Sigmoid colon (tissue), 7 donors: ENCODE data around the gene TEDDM1. TPM values are rescaled to one million over a fixed set of nuclear protein-coding genes. Genes with fewer than 3 reads are reported as not detected.

Experiments
- DNase-seq: peaks from one replicate; pipeline ENCODE4 v3.0.0-alpha.2; 2019
- H3K27ac ChIP-seq, 4 donors: fragments of 200-600 bp; sonication (generic); one replicate each; pipeline ENCODE4 v1.5.1; 2016 to 2019; ENCODE audit warnings: mild to moderate bottlenecking in 1 of 4
- H3K27me3 ChIP-seq, 3 donors: fragments of 200-600 bp; sonication (generic); one replicate each; pipeline ENCODE4 v1.5.1; 2019; ENCODE audit warnings: mild to moderate bottlenecking in 1 of 3
- H3K36me3 ChIP-seq, 4 donors: fragments of 200-600 bp; sonication (generic); one replicate each; pipeline ENCODE4 v1.5.1; 2016 to 2019
- H3K4me1 ChIP-seq, 4 donors: fragments of 200-600 bp; sonication (generic); one replicate each; pipeline ENCODE4 v1.5.1; 2017 to 2019
- H3K4me3 ChIP-seq, 4 donors: fragments of 200-600 bp; sonication (generic); one replicate each; pipeline ENCODE4 v1.5.1; 2017 to 2019; ENCODE audit warnings: mild to moderate bottlenecking in 2 of 4, moderate library complexity in 1 of 4
- H3K9me3 ChIP-seq, 4 donors: fragments of 200-600 bp in 3 of 4; sonication (generic) in 3 of 4; one replicate each; pipeline versions ENCODE4 v1.5.1 to v1.6.1; 2013 to 2019
- EP300 ChIP-seq, 4 donors: sonication (generic); formaldehyde crosslinking; IDR thresholded peaks; one replicate each; pipeline ENCODE4 v1.6.1; 2017; ENCODE audit warnings: antibody characterized with exemption in 4 of 4
- POLR2A ChIP-seq, 2 donors: fragments of 450-650 bp; IDR thresholded peaks; one replicate each; pipeline ENCODE4 v1.6.1; 2016; ENCODE audit warnings: antibody characterized with exemption in 2 of 2, mild to moderate bottlenecking in 2 of 2, moderate library complexity in 2 of 2
- POLR2AphosphoS5 ChIP-seq, 4 donors: sonication (generic); formaldehyde crosslinking; IDR thresholded peaks; one replicate each; pipeline ENCODE4 v1.6.1; 2017; ENCODE audit warnings: antibody characterized with exemption in 4 of 4
- WGBS, 2 donors: extraction: QIAGEN DNeasy Blood & Tissue Kit; methylation state at CpG; one replicate each; pipeline ENCODE4 v1.1.7; 2013; 5-methylcytosine and 5-hydroxymethylcytosine counted together
- intact Hi-C: fragments of 100-400 bp; cut with DNase I; formaldehyde crosslinking; loops from one replicate; pipeline ENCODE4 v1.15.1; 2023
- polyA plus RNA-seq, 3 donors: library from polyadenylated mRNA; stranded (reverse); fragments of 200-250 nt; gene quantifications; one replicate each; pipeline ENCODE4 v1.2.3, GENCODE V29; 2013
- total RNA-seq, 4 donors: library from RNA; depleted of rRNA; stranded (reverse); fragments of >200 nt; gene quantifications; one replicate each; pipeline ENCODE4 v1.1.0, GENCODE V29; 2016
- TF ChIP-seq, protein P1 (sequence below), 4 experiments: fragments of 450-650 bp in 3 of 4; fragments of 200-600 bp in 1 of 4; IDR thresholded peaks; one replicate each; pipeline ENCODE4 v1.5.1; 2016 to 2019; ENCODE audit warnings: antibody characterized with exemption in 4 of 4, mild to moderate bottlenecking in 3 of 4, moderate library complexity in 2 of 4
- donor health status: healthy with polysubstance abuse.
- donor health status: Bipolar disorder and iron deficiency.
- donor health status: healthy.

TEDDM1 gene
- total and polyA plus RNA-seq, 7 donors = not detected

DNA sequence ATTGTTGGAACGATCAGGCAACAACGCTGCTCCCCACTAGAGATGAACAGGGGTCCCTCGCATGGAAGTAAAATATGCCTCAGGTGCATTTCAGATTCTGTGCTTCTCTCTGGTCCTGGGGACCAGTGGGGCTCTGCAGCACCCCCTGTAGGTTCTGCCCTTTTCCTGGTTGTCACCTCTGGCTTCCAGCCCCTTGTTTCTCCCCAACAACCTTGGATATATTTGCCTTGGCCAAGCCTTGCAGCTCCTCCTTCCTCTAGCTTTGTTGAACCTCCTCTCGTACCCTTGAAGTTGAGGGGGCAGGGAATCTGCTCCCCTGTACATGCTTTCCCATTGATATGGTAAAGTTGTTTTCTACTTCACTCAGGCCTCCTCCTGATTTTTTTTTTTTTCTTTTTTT is 44.0 kb upstream of the TEDDM1 start:
- Histone ChIP-seq H3K36me3 (no peaks in the 10 kb centered on the region), H3K4me3 (no peak overlapping the region), H3K27ac (no peak overlapping the region), H3K9me3 (no peaks in the 10 kb centered on the region), H3K27me3 (no peaks in the 10 kb centered on the region), H3K4me1 (peaks cover 0 to 6% (median 0%) of the 10 kb centered on the region in 4 donors)
- no peak for DNase-seq
- WGBS, 2 donors = 80 to 81% methylated on average over 4 of the region's 4 CpGs
- no peak for TF ChIP-seq POLR2A (IDR thresholded peaks at IDR 0.05)
- TF ChIP-seq EP300 (IDR thresholded peaks at IDR 0.05) = no peak
- TF ChIP-seq POLR2AphosphoS5 (IDR thresholded peaks at IDR 0.05) = no peak
- TF ChIP-seq, protein P1, sequence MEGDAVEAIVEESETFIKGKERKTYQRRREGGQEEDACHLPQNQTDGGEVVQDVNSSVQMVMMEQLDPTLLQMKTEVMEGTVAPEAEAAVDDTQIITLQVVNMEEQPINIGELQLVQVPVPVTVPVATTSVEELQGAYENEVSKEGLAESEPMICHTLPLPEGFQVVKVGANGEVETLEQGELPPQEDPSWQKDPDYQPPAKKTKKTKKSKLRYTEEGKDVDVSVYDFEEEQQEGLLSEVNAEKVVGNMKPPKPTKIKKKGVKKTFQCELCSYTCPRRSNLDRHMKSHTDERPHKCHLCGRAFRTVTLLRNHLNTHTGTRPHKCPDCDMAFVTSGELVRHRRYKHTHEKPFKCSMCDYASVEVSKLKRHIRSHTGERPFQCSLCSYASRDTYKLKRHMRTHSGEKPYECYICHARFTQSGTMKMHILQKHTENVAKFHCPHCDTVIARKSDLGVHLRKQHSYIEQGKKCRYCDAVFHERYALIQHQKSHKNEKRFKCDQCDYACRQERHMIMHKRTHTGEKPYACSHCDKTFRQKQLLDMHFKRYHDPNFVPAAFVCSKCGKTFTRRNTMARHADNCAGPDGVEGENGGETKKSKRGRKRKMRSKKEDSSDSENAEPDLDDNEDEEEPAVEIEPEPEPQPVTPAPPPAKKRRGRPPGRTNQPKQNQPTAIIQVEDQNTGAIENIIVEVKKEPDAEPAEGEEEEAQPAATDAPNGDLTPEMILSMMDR (IDR thresholded peaks at IDR 0.05) = no peak
- intact Hi-C loops = loop anchor here (10.0 kb wide), 1 partner anchor 140 kb away; the partner anchor contains the start of gene RNASEL

DNA sequence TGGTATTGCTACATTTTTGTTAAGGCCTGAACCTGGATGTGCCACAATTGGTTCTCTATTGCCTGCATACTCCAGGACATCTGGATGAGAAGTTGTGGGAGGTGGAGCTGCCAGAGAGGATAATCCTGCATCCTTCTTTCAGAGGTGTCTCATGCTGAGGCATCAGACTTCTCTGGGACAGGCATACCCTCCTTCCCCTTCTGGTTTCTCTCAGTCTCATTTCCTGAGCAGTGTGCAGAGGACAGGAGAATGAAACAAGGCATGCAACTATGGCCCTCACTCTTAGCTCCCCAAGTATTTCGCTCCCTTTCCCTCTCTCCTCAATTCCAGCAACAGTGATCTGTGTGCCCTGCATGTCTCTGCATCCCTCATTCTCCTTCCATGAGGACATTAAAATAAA is 41.9 kb upstream of the TEDDM1 start:
- H3K27me3 ChIP-seq = no peaks in the 10 kb centered on the region
- H3K9me3 ChIP-seq = no peaks in the 10 kb centered on the region
- H3K4me1 ChIP-seq = peaks cover 0 to 6% (median 0%) of the 10 kb centered on the region in 4 donors
- TF ChIP-seq POLR2AphosphoS5 (IDR thresholded peaks at IDR 0.05) = no peak
- TF ChIP-seq EP300 (IDR thresholded peaks at IDR 0.05) = no peak
- TF ChIP-seq, protein P1 (IDR thresholded peaks at IDR 0.05) = no peak
- no peak for TF ChIP-seq POLR2A (IDR thresholded peaks at IDR 0.05)
- intact Hi-C loops = loop anchor here (10.0 kb wide), 1 partner anchor 142 kb away; the partner anchor contains the start of gene RNASEL
- no peak overlapping the region for H3K27ac ChIP-seq
- no peaks in the 10 kb centered on the region for H3K36me3 ChIP-seq
- WGBS, 2 donors = 93 to 98% methylated on average over 1 of the region's 1 CpG
- H3K4me3 ChIP-seq = no peak overlapping the region
- no peak for DNase-seq

DNA sequence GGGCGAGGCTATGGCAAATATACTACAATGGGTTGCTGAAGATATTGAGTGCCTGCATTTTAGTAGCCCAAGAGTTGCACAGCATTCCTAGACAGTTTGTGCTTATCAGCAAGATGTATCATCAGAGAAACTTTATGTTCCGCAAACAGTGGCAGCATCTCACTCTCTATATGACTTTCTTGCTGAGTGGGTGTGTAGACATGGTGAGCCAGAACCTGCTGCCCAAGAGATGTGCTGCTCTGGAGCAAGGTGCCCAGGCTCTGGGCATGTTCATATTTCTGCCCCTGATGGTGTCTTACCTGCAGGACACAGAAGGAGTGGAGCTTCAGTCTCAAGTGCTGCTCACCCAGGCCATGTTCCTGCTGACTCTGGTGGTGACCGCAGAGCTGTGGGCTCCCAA is 41.3 kb upstream of the TEDDM1 start:
- Histone ChIP-seq H3K4me1 (peaks cover 0 to 6% (median 0%) of the 10 kb centered on the region in 4 donors), H3K27ac (no peak overlapping the region), H3K9me3 (no peaks in the 10 kb centered on the region), H3K4me3 (no peak overlapping the region), H3K27me3 (no peaks in the 10 kb centered on the region), H3K36me3 (no peaks in the 10 kb centered on the region)
- no peak for DNase-seq
- intact Hi-C loops = loop anchor here (10.0 kb wide), 1 partner anchor 143 kb away; the partner anchor contains the start of gene RNASEL
- TF ChIP-seq EP300 (IDR thresholded peaks at IDR 0.05) (no peak), POLR2A (IDR thresholded peaks at IDR 0.05) (no peak), POLR2AphosphoS5 (IDR thresholded peaks at IDR 0.05) (no peak)
- TF ChIP-seq, protein P1 (IDR thresholded peaks at IDR 0.05) = no peak
- 95 to 97% methylated on average over 3 of the region's 3 CpGs for WGBS, 2 donors

DNA sequence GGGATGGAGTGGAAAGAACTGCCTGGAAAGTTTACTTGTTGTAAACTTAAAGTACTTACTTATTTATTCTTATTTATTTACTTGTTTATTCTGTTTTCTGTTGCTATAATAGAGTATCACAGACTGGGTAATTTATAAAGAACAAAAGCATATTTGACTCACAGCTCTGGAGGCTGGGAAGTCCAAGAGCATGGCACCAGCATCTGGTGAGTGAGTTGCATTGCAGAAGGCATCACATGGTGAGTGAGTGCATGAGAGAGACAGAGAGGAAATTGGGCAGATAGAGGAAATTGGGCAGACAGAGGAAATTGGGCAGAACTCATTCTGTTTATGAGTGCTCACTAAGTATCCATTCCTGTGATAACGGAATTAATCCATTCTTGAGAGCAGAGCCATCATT is 37.9 kb upstream of the TEDDM1 start:
- no peak for DNase-seq
- Histone ChIP-seq H3K9me3 (no peaks in the 10 kb centered on the region), H3K27me3 (no peaks in the 10 kb centered on the region), H3K4me1 (no peaks in the 10 kb centered on the region), H3K4me3 (no peak overlapping the region), H3K36me3 (no peaks in the 10 kb centered on the region), H3K27ac (no peak overlapping the region)
- no peak for TF ChIP-seq POLR2A (IDR thresholded peaks at IDR 0.05)
- TF ChIP-seq EP300 (IDR thresholded peaks at IDR 0.05) = no peak
- TF ChIP-seq, protein P1 (IDR thresholded peaks at IDR 0.05) = no peak
- TF ChIP-seq POLR2AphosphoS5 (IDR thresholded peaks at IDR 0.05) = no peak
- 92 to 98% methylated on average over 1 of the region's 1 CpG for WGBS, 2 donors
- intact Hi-C loops = no loop called here

DNA sequence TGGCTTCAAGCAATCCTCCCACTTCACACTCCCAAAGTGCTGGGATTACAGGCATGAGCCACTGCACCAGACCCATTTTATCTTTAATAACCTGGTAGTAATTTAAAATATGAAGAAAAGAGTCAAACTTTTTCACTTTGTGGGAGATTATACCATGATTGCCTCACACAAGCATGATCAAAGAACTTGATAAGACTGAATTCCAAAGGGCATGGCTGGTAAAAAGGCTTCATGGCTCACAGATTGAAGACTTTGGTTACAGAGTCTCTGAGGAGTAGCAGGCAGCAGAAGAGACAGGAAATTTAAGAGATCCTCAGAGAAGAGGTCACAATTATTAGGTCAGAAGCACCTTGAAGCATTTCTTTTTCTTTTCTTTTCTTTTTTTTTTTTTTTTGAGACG is 33.1 kb upstream of the TEDDM1 start:
- intact Hi-C loops = no loop called here
- no peaks in the 10 kb centered on the region for H3K27me3 ChIP-seq
- TF ChIP-seq, protein P1 (IDR thresholded peaks at IDR 0.05) = no peak
- TF ChIP-seq EP300 (IDR thresholded peaks at IDR 0.05) = no peak
- no peak for TF ChIP-seq POLR2AphosphoS5 (IDR thresholded peaks at IDR 0.05)
- no peaks in the 10 kb centered on the region for H3K4me1 ChIP-seq
- no peak overlapping the region for H3K4me3 ChIP-seq
- DNase-seq = no peak
- H3K36me3 ChIP-seq = no peaks in the 10 kb centered on the region
- H3K27ac ChIP-seq = no peak overlapping the region
- no peaks in the 10 kb centered on the region for H3K9me3 ChIP-seq
- 96 to 100% methylated on average over 1 of the region's 1 CpG for WGBS, 2 donors
